ENCODE data around the gene LRRC18. TPM values are rescaled to one million over a fixed set of nuclear protein-coding genes. Genes with fewer than 3 reads are reported as not detected.

LRRC18 gene
- polyA plus RNA-seq, 1 of the 3 experiments (the other 2 are of a cell fraction) = not detected

DNA sequence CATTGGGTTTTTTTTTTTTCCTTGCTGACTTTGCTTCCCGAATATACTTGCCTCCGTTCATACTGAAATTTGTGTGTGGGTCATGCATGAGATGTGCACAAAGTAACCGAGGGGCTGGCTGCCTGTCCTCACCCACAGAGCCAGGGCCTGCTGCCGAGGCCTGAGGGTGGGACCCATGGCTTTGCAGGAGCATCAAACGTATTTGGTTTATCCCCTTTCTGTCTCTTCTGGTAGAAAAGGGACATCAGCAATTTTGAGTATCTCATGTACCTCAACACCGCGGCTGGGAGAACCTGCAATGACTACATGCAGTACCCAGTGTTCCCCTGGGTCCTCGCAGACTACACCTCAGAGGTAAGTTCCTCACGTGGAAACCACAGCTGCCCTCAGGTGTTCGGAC, 3.5 kb upstream of the LRRC18 start (continued):
- TF ChIP-seq, protein P1, sequence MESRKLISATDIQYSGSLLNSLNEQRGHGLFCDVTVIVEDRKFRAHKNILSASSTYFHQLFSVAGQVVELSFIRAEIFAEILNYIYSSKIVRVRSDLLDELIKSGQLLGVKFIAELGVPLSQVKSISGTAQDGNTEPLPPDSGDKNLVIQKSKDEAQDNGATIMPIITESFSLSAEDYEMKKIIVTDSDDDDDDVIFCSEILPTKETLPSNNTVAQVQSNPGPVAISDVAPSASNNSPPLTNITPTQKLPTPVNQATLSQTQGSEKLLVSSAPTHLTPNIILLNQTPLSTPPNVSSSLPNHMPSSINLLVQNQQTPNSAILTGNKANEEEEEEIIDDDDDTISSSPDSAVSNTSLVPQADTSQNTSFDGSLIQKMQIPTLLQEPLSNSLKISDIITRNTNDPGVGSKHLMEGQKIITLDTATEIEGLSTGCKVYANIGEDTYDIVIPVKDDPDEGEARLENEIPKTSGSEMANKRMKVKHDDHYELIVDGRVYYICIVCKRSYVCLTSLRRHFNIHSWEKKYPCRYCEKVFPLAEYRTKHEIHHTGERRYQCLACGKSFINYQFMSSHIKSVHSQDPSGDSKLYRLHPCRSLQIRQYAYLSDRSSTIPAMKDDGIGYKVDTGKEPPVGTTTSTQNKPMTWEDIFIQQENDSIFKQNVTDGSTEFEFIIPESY (IDR thresholded peaks at IDR 0.05; ENCODE audit: borderline replicate concordance, low read depth) = no peak
- no peak for TF ChIP-seq GABPA (IDR thresholded peaks at IDR 0.05; ENCODE audit: low read depth)
- TF ChIP-seq ELF1 (IDR thresholded peaks at IDR 0.05) = no peak
- no peak for TF ChIP-seq FOXJ3 (CRISPR knock-in tag; IDR thresholded peaks at IDR 0.05)
- TF ChIP-seq PBX3 (IDR thresholded peaks at IDR 0.05) = no peak
- no peak for TF ChIP-seq RXRA (IDR thresholded peaks at IDR 0.05; ENCODE audit: borderline replicate concordance, low read depth)

GRCh38 chr10:48941427-48942075, 1.9 kb upstream of the LRRC18 start:
- ChIA-PET POLR2A (no interaction called here), CTCF (interaction anchor here (1.2 to 2.6 kb wide), 2 partner anchors 15 to 285 kb away, joined by 3 to 10 read pairs; no protein-coding TSS in a partner anchor)
- WGBS (ENCODE audit: low lambda C conversion rate) = 37% methylated on average over 10 of the region's 10 CpGs

More at GRCh38 chr10:48941427-48942075, 1.9 kb upstream of the LRRC18 start:
- Histone ChIP-seq H4K20me1 (ENCODE audit: insufficient read depth) (no peaks in the 10 kb centered on the region), H3K4me2 (no peak overlapping the region), H3K9ac (no peak overlapping the region), H3K27ac (ENCODE audit: low read depth in 2 of 2, low read length in 1 of 2) (no peak overlapping the region), H3K4me3 (ENCODE audit: low read depth in 2 of 2, low read length in 1 of 2) (no peak overlapping the region), H3K36me3 (replicated peaks in 1 of 2; ENCODE audit: control insufficient read depth in 1 of 2, insufficient read depth in 2 of 2, low read length in 1 of 2) (no peaks in the 10 kb centered on the region), H3F3A (replicated peaks; ENCODE audit: insufficient read depth) (no peaks in the 10 kb centered on the region), H2AFZ (ENCODE audit: low read depth) (no peak overlapping the region), H3K27me3 (ENCODE audit: insufficient read depth) (no peaks in the 10 kb centered on the region), H3K9me2 (no peaks in the 10 kb centered on the region), H3K79me2 (ENCODE audit: insufficient read depth) (no peaks in the 10 kb centered on the region), H3K4me1 (ENCODE audit: control insufficient read depth in 1 of 2, insufficient read depth in 2 of 2, low read depth in 1 of 2, low read length in 1 of 2) (peaks cover 0 to 6% of the 10 kb centered on the region in 2 experiments; a peak in 1 of 4 replicates), H3K9me3 (no peaks in the 10 kb centered on the region)
- TF ChIP-seq, protein P2, sequence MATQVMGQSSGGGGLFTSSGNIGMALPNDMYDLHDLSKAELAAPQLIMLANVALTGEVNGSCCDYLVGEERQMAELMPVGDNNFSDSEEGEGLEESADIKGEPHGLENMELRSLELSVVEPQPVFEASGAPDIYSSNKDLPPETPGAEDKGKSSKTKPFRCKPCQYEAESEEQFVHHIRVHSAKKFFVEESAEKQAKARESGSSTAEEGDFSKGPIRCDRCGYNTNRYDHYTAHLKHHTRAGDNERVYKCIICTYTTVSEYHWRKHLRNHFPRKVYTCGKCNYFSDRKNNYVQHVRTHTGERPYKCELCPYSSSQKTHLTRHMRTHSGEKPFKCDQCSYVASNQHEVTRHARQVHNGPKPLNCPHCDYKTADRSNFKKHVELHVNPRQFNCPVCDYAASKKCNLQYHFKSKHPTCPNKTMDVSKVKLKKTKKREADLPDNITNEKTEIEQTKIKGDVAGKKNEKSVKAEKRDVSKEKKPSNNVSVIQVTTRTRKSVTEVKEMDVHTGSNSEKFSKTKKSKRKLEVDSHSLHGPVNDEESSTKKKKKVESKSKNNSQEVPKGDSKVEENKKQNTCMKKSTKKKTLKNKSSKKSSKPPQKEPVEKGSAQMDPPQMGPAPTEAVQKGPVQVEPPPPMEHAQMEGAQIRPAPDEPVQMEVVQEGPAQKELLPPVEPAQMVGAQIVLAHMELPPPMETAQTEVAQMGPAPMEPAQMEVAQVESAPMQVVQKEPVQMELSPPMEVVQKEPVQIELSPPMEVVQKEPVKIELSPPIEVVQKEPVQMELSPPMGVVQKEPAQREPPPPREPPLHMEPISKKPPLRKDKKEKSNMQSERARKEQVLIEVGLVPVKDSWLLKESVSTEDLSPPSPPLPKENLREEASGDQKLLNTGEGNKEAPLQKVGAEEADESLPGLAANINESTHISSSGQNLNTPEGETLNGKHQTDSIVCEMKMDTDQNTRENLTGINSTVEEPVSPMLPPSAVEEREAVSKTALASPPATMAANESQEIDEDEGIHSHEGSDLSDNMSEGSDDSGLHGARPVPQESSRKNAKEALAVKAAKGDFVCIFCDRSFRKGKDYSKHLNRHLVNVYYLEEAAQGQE (IDR thresholded peaks at IDR 0.05; ENCODE audit: low read depth, low read length) = no peak
- TF ChIP-seq CTCF (IDR thresholded peaks at IDR 0.05) = no peak
- no peak for TF ChIP-seq RFX5 (IDR thresholded peaks at IDR 0.05; ENCODE audit: low read length)
- TF ChIP-seq GABPA (IDR thresholded peaks at IDR 0.05; ENCODE audit: low read depth) = no peak
- no peak for TF ChIP-seq RAD21 (IDR thresholded peaks at IDR 0.05; ENCODE audit: low read length)
- no peak for TF ChIP-seq TEAD4 (IDR thresholded peaks at IDR 0.05; ENCODE audit: borderline replicate concordance, insufficient read depth)
- TF ChIP-seq MXI1 (IDR thresholded peaks at IDR 0.05; ENCODE audit: low read depth, low read length) = no peak
- no peak for TF ChIP-seq MEF2A (IDR thresholded peaks at IDR 0.05; ENCODE audit: borderline replicate concordance, low read depth)
- DNase-seq = no peak

Data from SK-N-SH (cell line).